Neutrophil (primary cell): Measurements from ENCODE around the gene PCSK6.

Experiments used
- H3K27ac ChIP-seq: fragments of 200-600 bp; sonication (generic); 2 replicates; pipeline ENCODE4 v1.5.1; 2016; ENCODE audit warnings: mild to moderate bottlenecking, moderate library complexity
- H3K27me3 ChIP-seq: fragments of 200-600 bp; sonication (generic); 2 replicates; pipeline ENCODE4 v1.6.0; 2016; ENCODE audit warnings: mild to moderate bottlenecking
- H3K36me3 ChIP-seq: fragments of 200-600 bp; sonication (generic); 2 replicates; pipeline ENCODE4 v1.5.1; 2017
- H3K4me1 ChIP-seq, 2 experiments: fragments of 200-600 bp in 1 of 2; sonication (generic) in 1 of 2; 1 replicate in 1 of 2; 2 replicates in 1 of 2; pipeline versions ENCODE4 v1.5.1 to v1.6.1; 2013 to 2016; ENCODE audit warnings: low read depth in 1 of 2, low read length in 1 of 2, mild to moderate bottlenecking in 1 of 2, moderate library complexity in 1 of 2; ENCODE audit not compliant: control insufficient read depth in 1 of 2, insufficient read depth in 1 of 2
- H3K4me3 ChIP-seq, 2 experiments: fragments of 200-600 bp in 1 of 2; sonication (generic) in 1 of 2; 1 replicate in 1 of 2; 2 replicates in 1 of 2; pipeline ENCODE4 v1.5.1; 2013 to 2016; ENCODE audit warnings: low read depth in 1 of 2, low read length in 1 of 2, mild to moderate bottlenecking in 1 of 2, moderate library complexity in 1 of 2
- H3K9me3 ChIP-seq: fragments of 200-600 bp; sonication (generic); 2 replicates; pipeline ENCODE4 v1.5.1; 2016
- CTCF ChIP-seq: fragments of 200-600 bp; sonication (generic); IDR thresholded peaks from 2 replicates; pipeline ENCODE4 v1.5.1; 2016; ENCODE audit warnings: antibody characterized with exemption

The PCSK6 gene

DNA sequence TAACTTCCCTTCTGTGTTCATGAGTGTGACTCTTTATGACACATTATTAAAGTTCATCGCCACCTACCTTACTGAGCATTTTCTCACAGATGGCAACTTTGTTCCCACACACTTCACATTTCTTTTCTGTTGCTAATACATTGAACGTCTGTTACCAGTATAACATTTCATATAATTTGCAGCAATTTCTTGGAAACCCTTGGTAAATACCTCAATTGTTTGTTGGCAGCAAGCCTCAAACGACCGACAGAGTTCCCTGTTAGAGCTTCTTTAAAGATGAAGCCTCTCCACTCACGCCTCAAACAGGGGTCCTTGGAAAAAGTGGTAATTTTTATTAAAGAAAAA lies 234.5 kb downstream of the PCSK6 start:
- no peaks in the 10 kb centered on the region for H3K36me3 ChIP-seq
- H3K9me3 ChIP-seq = no peaks in the 10 kb centered on the region
- TF ChIP-seq CTCF = no peak
- H3K27me3 ChIP-seq = no peaks in the 10 kb centered on the region
- H3K4me3 ChIP-seq = no peak overlapping the region
- no peak overlapping the region for H3K27ac ChIP-seq
- H3K4me1 ChIP-seq = peaks cover 18 to 23% of the 10 kb centered on the region in 2 experiments

DNA sequence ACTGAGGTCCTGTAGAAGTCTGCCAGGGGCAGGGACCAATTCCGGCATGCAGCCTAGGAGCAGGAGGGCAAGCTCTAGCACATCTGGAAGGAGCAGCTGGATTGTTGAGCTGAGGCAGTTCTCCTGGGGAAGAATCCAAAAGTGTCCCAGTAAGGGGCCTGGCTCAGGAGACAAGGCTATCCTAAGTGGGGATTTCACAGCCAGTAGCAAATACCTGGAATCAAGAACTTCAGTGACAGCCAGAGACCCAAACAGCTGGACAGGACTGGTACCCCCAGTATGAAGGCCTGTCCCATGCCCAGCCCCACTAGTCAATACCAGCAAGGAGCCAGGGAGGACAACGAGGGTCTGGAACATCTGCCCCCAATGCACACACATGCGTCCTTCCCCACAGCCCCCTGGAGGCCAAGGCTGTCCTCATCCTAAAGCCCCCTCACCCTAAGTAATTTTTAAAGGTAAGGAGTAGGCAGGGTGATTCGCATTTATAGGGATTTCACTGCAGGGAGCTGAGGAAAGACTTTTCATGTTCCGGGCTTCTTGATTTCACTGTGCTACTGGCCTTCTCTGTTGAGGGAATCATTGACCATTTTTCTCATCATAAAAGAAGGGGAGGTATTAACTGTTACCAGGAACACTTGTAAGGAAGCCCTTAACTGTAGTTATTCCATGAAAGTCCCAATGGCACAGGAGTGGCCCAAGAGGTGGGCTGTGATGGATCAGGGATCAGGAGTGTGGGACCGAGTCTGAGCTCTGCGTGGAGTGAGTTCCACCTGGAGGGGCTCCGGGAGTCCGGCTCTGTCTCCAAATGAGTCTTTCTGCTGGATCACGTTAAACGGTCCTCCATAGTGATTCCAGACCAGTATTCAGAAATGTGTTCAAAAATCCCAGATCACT lies 235.1 kb downstream of the PCSK6 start:
- TF ChIP-seq CTCF = no peak
- Histone ChIP-seq H3K4me3 (no peak overlapping the region), H3K27ac (no peak overlapping the region), H3K27me3 (no peaks in the 10 kb centered on the region), H3K4me1 (peaks cover 24 to 29% of the 10 kb centered on the region in 2 experiments), H3K36me3 (no peaks in the 10 kb centered on the region), H3K9me3 (no peaks in the 10 kb centered on the region)
